Smooth muscle cell (in vitro differentiated cells): Measurements from ENCODE around the gene CDC45. TPM values are rescaled to one million over a fixed set of nuclear protein-coding genes. Genes with fewer than 3 reads are reported as not detected.

Experiments used
- DNase-seq: peaks from one replicate; lab custom pipeline; 2025; ENCODE audit not compliant: unreplicated experiment; lab: John Stamatoyannopoulos, UW
- H2AFZ ChIP-seq: fragments of 200-600 bp; sonication (generic); 2 replicates; pipeline ENCODE4 v1.6.0; 2016; ENCODE audit warnings: antibody characterized with exemption, low read depth, mild to moderate bottlenecking
- H3F3A ChIP-seq: fragments of 200-600 bp; sonication (generic); 2 replicates; pipeline ENCODE4 v1.6.0; 2017; ENCODE audit warnings: antibody characterized with exemption, low read depth
- H3K27ac ChIP-seq: fragments of 200-600 bp; sonication (generic); 2 replicates; pipeline ENCODE4 v1.5.1; 2016; ENCODE audit warnings: low read depth, mild to moderate bottlenecking
- H3K27me3 ChIP-seq: fragments of 200-600 bp; sonication (generic); 2 replicates; pipeline ENCODE4 v1.6.1; 2016; ENCODE audit warnings: low read depth, mild to moderate bottlenecking
- H3K36me3 ChIP-seq: fragments of 200-600 bp; sonication (generic); 2 replicates; pipeline ENCODE4 v1.5.1; 2016; ENCODE audit warnings: low read depth
- H3K4me1 ChIP-seq: fragments of 200-600 bp; sonication (generic); 2 replicates; pipeline ENCODE4 v1.5.1; 2016; ENCODE audit warnings: low read depth
- H3K4me2 ChIP-seq: fragments of 200-600 bp; sonication (generic); 2 replicates; pipeline ENCODE4 v1.6.0; 2016; ENCODE audit warnings: mild to moderate bottlenecking
- H3K4me3 ChIP-seq: fragments of 200-600 bp; sonication (generic); 2 replicates; pipeline ENCODE4 v1.5.1; 2016; ENCODE audit warnings: mild to moderate bottlenecking
- H3K79me2 ChIP-seq: fragments of 200-600 bp; sonication (generic); 2 replicates; pipeline ENCODE4 v1.6.0; 2016; ENCODE audit warnings: low read depth, mild to moderate bottlenecking
- H3K9ac ChIP-seq: fragments of 200-600 bp; sonication (generic); 2 replicates; pipeline ENCODE4 v1.6.0; 2016; ENCODE audit warnings: low read depth
- H3K9me3 ChIP-seq: fragments of 200-600 bp; sonication (generic); replicated peaks from 2 replicates; pipeline ENCODE4 v1.5.1; 2016; ENCODE audit warnings: low read depth
- H4K20me1 ChIP-seq: fragments of 200-600 bp; sonication (generic); 2 replicates; pipeline ENCODE4 v1.6.0; 2016; ENCODE audit warnings: low read depth
- CTCF ChIP-seq: fragments of 200-600 bp; sonication (generic); IDR thresholded peaks from 2 replicates; pipeline ENCODE4 v1.5.1; 2017; ENCODE audit warnings: borderline replicate concordance, mild to moderate bottlenecking, antibody characterized with exemption; ENCODE audit not compliant: insufficient read depth, poor library complexity, severe bottlenecking
- WGBS: methylation state at CpG from one replicate; pipeline ENCODE4 v1.1.7; 2016; ENCODE audit warnings: low lambda C conversion rate; 5-methylcytosine and 5-hydroxymethylcytosine counted together
- polyA plus RNA-seq: library from polyadenylated mRNA; unstranded; fragments of >200 nt; fragmentation: Nextera tagmentation; extraction: Ambion mirVana; gene quantifications from 2 replicates; pipeline ENCODE4 v1.2.1, GENCODE V29; 2016
- total RNA-seq: library from RNA; depleted of rRNA; stranded (reverse); fragments of >200 nt; gene quantifications from 2 replicates; pipeline ENCODE4 v1.2.3, GENCODE V29; 2014

The CDC45 gene
- total and polyA plus RNA-seq, 2 experiments from 2014 or later: 9.3 to 13.7 TPM

GRCh38 chr22:19449422-19449767 lies 30.3 kb upstream of the CDC45 start:
- Histone ChIP-seq H4K20me1 (peaks cover 17% of the 10 kb centered on the region), H3K4me2 (no peak overlapping the region), H3K4me3 (no peak overlapping the region), H3K36me3 (peaks cover 9% of the 10 kb centered on the region), H3K27me3 (no peaks in the 10 kb centered on the region), H3K4me1 (peaks cover 15% of the 10 kb centered on the region), H3K27ac (no peak overlapping the region), H3F3A (peaks cover 10% of the 10 kb centered on the region), H3K79me2 (peaks cover 28% of the 10 kb centered on the region), H3K9ac (no peak overlapping the region), H2AFZ (no peak overlapping the region), H3K9me3 (no peaks in the 10 kb centered on the region)
- TF ChIP-seq CTCF: no peak
- 88% methylated on average over 2 of the region's 2 CpGs for WGBS
- DNase-seq: no peak

GRCh38 chr22:19450363-19451175 lies 29.2 kb upstream of the CDC45 start:
- Histone ChIP-seq H3K27me3 (no peaks in the 10 kb centered on the region), H3K9ac (no peak overlapping the region), H3K27ac (no peak overlapping the region), H3K36me3 (peaks cover 9% of the 10 kb centered on the region), H3K9me3 (no peaks in the 10 kb centered on the region), H3K4me3 (no peak overlapping the region), H4K20me1 (peaks cover 12% of the 10 kb centered on the region), H3K4me2 (no peak overlapping the region), H3K4me1 (peaks cover 15% of the 10 kb centered on the region), H3K79me2 (peaks cover 18% of the 10 kb centered on the region), H3F3A (peaks cover 10% of the 10 kb centered on the region), H2AFZ (no peak overlapping the region)
- no peak for DNase-seq
- no peak for TF ChIP-seq CTCF
- WGBS: 96% methylated on average over 8 of the region's 8 CpGs

- no peak overlapping the region for H3K4me2 ChIP-seq
- peaks cover 9% of the 10 kb centered on the region for H3K36me3 ChIP-seq
- peaks cover 10% of the 10 kb centered on the region for H3F3A ChIP-seq
- no peak overlapping the region for H3K4me3 ChIP-seq
- H3K27me3 ChIP-seq: no peaks in the 10 kb centered on the region
- peaks cover 2% of the 10 kb centered on the region for H4K20me1 ChIP-seq
- H3K9ac ChIP-seq: no peak overlapping the region
- no peak for DNase-seq
- peaks cover 8% of the 10 kb centered on the region for H3K79me2 ChIP-seq
- no peak for TF ChIP-seq CTCF
- peaks cover 9% of the 10 kb centered on the region for H3K4me1 ChIP-seq
- H3K9me3 ChIP-seq: no peaks in the 10 kb centered on the region
- no peak overlapping the region for H2AFZ ChIP-seq
- 100% methylated on average over 4 of the region's 4 CpGs for WGBS
- H3K27ac ChIP-seq: no peak overlapping the region
These were observed 28.1 kb upstream of the CDC45 start for GRCh38 chr22:19451570-19451969.

GRCh38 chr22:19453718-19454117 lies 26.0 kb upstream of the CDC45 start:
- H2AFZ ChIP-seq: no peak overlapping the region
- H3K9ac ChIP-seq: no peak overlapping the region
- H3K27ac ChIP-seq: no peak overlapping the region
- TF ChIP-seq CTCF: no peak
- no peaks in the 10 kb centered on the region for H4K20me1 ChIP-seq
- H3K4me2 ChIP-seq: no peak overlapping the region
- no peaks in the 10 kb centered on the region for H3K79me2 ChIP-seq
- H3F3A ChIP-seq: peaks cover 10% of the 10 kb centered on the region
- no peak overlapping the region for H3K4me3 ChIP-seq
- H3K36me3 ChIP-seq: peaks cover 9% of the 10 kb centered on the region
- H3K9me3 ChIP-seq: no peaks in the 10 kb centered on the region
- H3K27me3 ChIP-seq: no peaks in the 10 kb centered on the region
- DNase-seq: no peak
- H3K4me1 ChIP-seq: peaks cover under 1% of the 10 kb centered on the region
- WGBS: 96% methylated on average over 5 of the region's 5 CpGs
